GM19467 (cell line): ENCODE data around the gene TMEM223.
"Not testable (repeated sequence)": the region's sequence is repeated elsewhere in the genome, so short reads cannot be mapped to it uniquely, and the experiment has no call there.

Experiments used
- ATAC-seq: cut with Tn5 transposase; IDR thresholded peaks from one replicate; pipeline ENCODE4 v1.9.1; 2021; ENCODE audit warnings: mild to moderate bottlenecking, moderate library complexity; ENCODE audit not compliant: unreplicated experiment

Gene TMEM223

GRCh38 chr11:62804310-62805075 is 12.7 kb upstream of the TMEM223 start:
- no peak for ATAC-seq

GRCh38 chr11:62801071-62801470 is 9.3 kb upstream of the TMEM223 start:
- no peak for ATAC-seq

GRCh38 chr11:62799486-62799885 is 7.7 kb upstream of the TMEM223 start:
- ATAC-seq = no peak

- ATAC-seq = no peak
Measured at GRCh38 chr11:62796281-62796680, 4.5 kb upstream of the TMEM223 start.

- ATAC-seq = no peak
Measured at GRCh38 chr11:62794201-62794775, 2.5 kb upstream of the TMEM223 start.

GRCh38 chr11:62792202-62792575 is 383 bp upstream of the TMEM223 start:
- no peak for ATAC-seq

GRCh38 chr11:62789576-62789975 is 2.2 kb downstream of the TMEM223 start:
- no peak for ATAC-seq

- ATAC-seq = no peak
Measured at GRCh38 chr11:62788991-62789390, 2.8 kb downstream of the TMEM223 start.

GRCh38 chr11:62787005-62787759 is 4.6 kb downstream of the TMEM223 start, which contains the start of gene TMEM179B:
Gene TMEM179B, plus strand, starts transcription at chr11:62787402. Its CDS starts 30 bp downstream, at chr11:62787432.
- ATAC-seq = peak; percentile 57

- ATAC-seq = peak; percentile 56
Measured at GRCh38 chr11:62786318-62787004, 5.3 kb downstream of the TMEM223 start.

GRCh38 chr11:62782753-62783152 is 9.1 kb downstream of the TMEM223 start:
- ATAC-seq = no peak

GRCh38 chr11:62778441-62778840 is 13.4 kb downstream of the TMEM223 start:
- ATAC-seq = no peak

GRCh38 chr11:62777389-62777788 is 14.4 kb downstream of the TMEM223 start:
- ATAC-seq = no peak

GRCh38 chr11:62775646-62776045 is 16.2 kb downstream of the TMEM223 start:
- ATAC-seq = no peak

GRCh38 chr11:62774407-62774806 is 17.4 kb downstream of the TMEM223 start:
- no peak for ATAC-seq

- peak; percentile 75 for ATAC-seq
Measured at GRCh38 chr11:62771144-62772021, 20.4 kb downstream of the TMEM223 start, which contains the start of gene TAF6L. Gene TAF6L, plus strand, starts transcription at chr11:62771396. Its CDS starts 4,388 bp downstream, at chr11:62775784.

- no peak for ATAC-seq
Measured at GRCh38 chr11:62770778-62771143, 21.0 kb downstream of the TMEM223 start.

- ATAC-seq = not testable (repeated sequence)
Measured at GRCh38 chr11:62760867-62761227, 31.0 kb downstream of the TMEM223 start.

- ATAC-seq = no peak
Measured at GRCh38 chr11:62757846-62758788, 33.7 kb downstream of the TMEM223 start.
